ENCODE measurements around the gene GPRC5C. TPM values are rescaled to one million over a fixed set of nuclear protein-coding genes. Genes with fewer than 3 reads are reported as not detected.

The GPRC5C gene
- polyA plus RNA-seq, 2 of the 4 experiments (the other 2 are of a cell fraction), result 36.5 to 49.2 TPM

DNA sequence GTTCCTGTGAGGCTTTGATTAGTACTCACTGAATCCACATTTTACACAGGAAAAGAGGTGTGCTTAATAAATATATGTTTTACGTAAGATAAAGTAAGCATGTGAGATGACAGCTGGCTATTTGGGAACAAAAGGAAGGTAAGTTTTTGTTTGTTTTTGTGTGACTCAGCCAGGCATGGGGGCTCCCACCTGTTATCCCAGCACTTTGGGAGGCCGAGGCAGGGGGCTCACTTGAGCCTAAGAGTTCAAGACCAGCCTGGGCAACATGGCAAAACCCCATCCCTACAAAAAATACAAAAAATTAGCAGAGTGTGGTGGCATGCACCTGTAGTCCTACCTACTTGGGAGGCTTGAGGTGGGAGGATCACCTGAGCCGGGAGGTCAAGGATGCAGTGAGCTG lies 46.7 kb upstream of the GPRC5C start (continued):
- TF ChIP-seq CBX2 (IDR thresholded peaks at IDR 0.05; ENCODE audit: borderline replicate concordance, low read depth) (no peak), PHF8 (IDR thresholded peaks at IDR 0.05; ENCODE audit: borderline replicate concordance, low read depth) (no peak), FOSB (CRISPR knock-in tag; IDR thresholded peaks at IDR 0.05) (no peak), CHD4 (IDR thresholded peaks at IDR 0.05; ENCODE audit: borderline replicate concordance) (no peak), SREBF2 (IDR thresholded peaks at IDR 0.05) (no peak)
- TF ChIP-seq, protein P1, sequence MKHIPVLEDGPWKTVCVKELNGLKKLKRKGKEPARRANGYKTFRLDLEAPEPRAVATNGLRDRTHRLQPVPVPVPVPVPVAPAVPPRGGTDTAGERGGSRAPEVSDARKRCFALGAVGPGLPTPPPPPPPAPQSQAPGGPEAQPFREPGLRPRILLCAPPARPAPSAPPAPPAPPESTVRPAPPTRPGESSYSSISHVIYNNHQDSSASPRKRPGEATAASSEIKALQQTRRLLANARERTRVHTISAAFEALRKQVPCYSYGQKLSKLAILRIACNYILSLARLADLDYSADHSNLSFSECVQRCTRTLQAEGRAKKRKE (CRISPR knock-in tag; IDR thresholded peaks at IDR 0.05; ENCODE audit: low read depth), result no peak

DNA sequence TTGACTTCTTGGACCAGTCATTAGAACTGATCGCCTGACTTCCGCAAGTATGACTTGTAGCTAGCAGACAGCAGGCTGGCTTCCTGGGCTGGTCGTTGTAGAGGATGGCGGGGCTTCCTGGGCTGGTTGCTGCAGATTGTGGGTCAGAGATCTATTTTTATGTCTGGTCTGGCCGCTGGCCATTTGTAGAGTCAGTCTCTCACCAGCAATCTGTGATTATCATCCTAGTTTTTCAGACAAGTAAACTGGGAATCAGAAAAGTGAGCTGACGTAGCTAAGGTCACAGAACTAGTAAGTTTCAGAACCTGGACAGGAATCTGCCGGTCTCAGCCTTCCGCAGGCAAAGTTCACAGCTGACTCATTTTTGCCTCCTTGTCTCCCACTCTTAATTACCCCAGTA lies 45.5 kb upstream of the GPRC5C start:
- Histone ChIP-seq H3K4me3 (no peak overlapping the region), H3K4me2 (no peak overlapping the region), H3K9me3 (no peaks in the 10 kb centered on the region), H3K4me1 (no peaks in the 10 kb centered on the region), H3K27ac (no peak overlapping the region)
- FAIRE-seq, result no peak
- no peak for DNase-seq (ENCODE audit: low read depth in 1 of 2, low spot score in 1 of 2)
- ChIA-PET CTCF (interaction anchor here (0.7 to 2.9 kb wide), 3 partner anchors 9 to 522 kb away, joined by 3 to 7 read pairs (median 3); no protein-coding TSS in a partner anchor), POLR2A (no interaction called here)
- TF ChIP-seq CHD2 (IDR thresholded peaks at IDR 0.05; ENCODE audit: low read length, partially characterized antibody) (no peak), BHLHE40 (IDR thresholded peaks at IDR 0.05; ENCODE audit: low read depth, low read length) (no peak), HDAC2 (IDR thresholded peaks at IDR 0.05) (no peak), HOXB5 (CRISPR knock-in tag; IDR thresholded peaks at IDR 0.05) (no peak), CHD4 (IDR thresholded peaks at IDR 0.05; ENCODE audit: borderline replicate concordance) (no peak), POLR2AphosphoS2 (conservative IDR thresholded peaks at IDR 0.05; ENCODE audit: low read length) (no peak), RCOR1 (IDR thresholded peaks at IDR 0.05; ENCODE audit: low read depth, low read length) (no peak), RNF2 (IDR thresholded peaks at IDR 0.05; ENCODE audit: borderline replicate concordance, low read depth) (no peak), ZFP36 (IDR thresholded peaks at IDR 0.05; ENCODE audit: borderline replicate concordance, partially characterized antibody) (no peak), NR3C1 (IDR thresholded peaks at IDR 0.05) (no peak), NFE2L2 (conservative IDR thresholded peaks at IDR 0.05; ENCODE audit: low read length) (no peak), FOXS1 (CRISPR knock-in tag; IDR thresholded peaks at IDR 0.05) (no peak), HOXB13 (CRISPR knock-in tag; IDR thresholded peaks at IDR 0.05; ENCODE audit: low read depth) (no peak), ZC3H11A (IDR thresholded peaks at IDR 0.05) (no peak), JUNB (IDR thresholded peaks at IDR 0.05) (no peak), PHF8 (IDR thresholded peaks at IDR 0.05; ENCODE audit: borderline replicate concordance, low read depth) (no peak), MAFK (IDR thresholded peaks at IDR 0.05; ENCODE audit: partially characterized antibody) (no peak)
- TF ChIP-seq, protein P2, sequence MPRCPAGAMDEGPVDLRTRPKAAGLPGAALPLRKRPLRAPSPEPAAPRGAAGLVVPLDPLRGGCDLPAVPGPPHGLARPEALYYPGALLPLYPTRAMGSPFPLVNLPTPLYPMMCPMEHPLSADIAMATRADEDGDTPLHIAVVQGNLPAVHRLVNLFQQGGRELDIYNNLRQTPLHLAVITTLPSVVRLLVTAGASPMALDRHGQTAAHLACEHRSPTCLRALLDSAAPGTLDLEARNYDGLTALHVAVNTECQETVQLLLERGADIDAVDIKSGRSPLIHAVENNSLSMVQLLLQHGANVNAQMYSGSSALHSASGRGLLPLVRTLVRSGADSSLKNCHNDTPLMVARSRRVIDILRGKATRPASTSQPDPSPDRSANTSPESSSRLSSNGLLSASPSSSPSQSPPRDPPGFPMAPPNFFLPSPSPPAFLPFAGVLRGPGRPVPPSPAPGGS (IDR thresholded peaks at IDR 0.05), result no peak
- TF ChIP-seq, protein P3, sequence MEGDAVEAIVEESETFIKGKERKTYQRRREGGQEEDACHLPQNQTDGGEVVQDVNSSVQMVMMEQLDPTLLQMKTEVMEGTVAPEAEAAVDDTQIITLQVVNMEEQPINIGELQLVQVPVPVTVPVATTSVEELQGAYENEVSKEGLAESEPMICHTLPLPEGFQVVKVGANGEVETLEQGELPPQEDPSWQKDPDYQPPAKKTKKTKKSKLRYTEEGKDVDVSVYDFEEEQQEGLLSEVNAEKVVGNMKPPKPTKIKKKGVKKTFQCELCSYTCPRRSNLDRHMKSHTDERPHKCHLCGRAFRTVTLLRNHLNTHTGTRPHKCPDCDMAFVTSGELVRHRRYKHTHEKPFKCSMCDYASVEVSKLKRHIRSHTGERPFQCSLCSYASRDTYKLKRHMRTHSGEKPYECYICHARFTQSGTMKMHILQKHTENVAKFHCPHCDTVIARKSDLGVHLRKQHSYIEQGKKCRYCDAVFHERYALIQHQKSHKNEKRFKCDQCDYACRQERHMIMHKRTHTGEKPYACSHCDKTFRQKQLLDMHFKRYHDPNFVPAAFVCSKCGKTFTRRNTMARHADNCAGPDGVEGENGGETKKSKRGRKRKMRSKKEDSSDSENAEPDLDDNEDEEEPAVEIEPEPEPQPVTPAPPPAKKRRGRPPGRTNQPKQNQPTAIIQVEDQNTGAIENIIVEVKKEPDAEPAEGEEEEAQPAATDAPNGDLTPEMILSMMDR (IDR thresholded peaks at IDR 0.05), result no peak
- ATAC-seq, result no peak
- 74% methylated on average over 8 of the region's 8 CpGs for WGBS (ENCODE audit: missing lambda C conversion rate)
